Heart left ventricle (tissue), 13 donors: ENCODE data around the gene CBX4.

Experiments used
- CTCF ChIP-seq, 12 donors: fragments of 200-600 bp; sonication (generic) in 4 of 12; IDR thresholded peaks; one replicate each; pipeline versions ENCODE4 v1.5.0 to v1.8.0; 2018 to 2022; ENCODE audit warnings: antibody characterized with exemption in 12 of 12, mild to moderate bottlenecking in 5 of 12
- POLR2A ChIP-seq, 2 donors: fragments of 450-650 bp; IDR thresholded peaks; one replicate each; pipeline ENCODE4 v1.6.1; 2017; ENCODE audit warnings: antibody characterized with exemption in 2 of 2, mild to moderate bottlenecking in 2 of 2, moderate library complexity in 2 of 2
- donor health status: ischemic (EF 13 %, LVEDD 7.1; RV severe dilation, severe dysfunction).
- donor health status: DM: no; HTN: yes; CAD: no.
- donor health status: DM: no; HTN: no; CAD: no.
- donor health status: ischemic (EF 25% LVEDD 6.9; RV normal size, moderate dysfunction).
- donor health status: ischemic (EF 25% LVEDD 5.7; RV mildly dilated, moderate dysfunction).
- donor health status: ischemic (EF 35%, LVEDD 5.7; RV mildly dilated, moderate dysfunction).
- donor health status: nonischemic (EF 11% LVEDD 7.7; RV severe dilation, severe dysfunction).
- donor health status: DM: yes; HTN: yes; CAD: no.
- donor health status: PGD.
- donor health status: ischemic (EF 29% LVEDD 5.4; RV normal size, mild dysfunction).
- donor health status: nonischemic (EF 23%, LVEDD 6.1; RV moderate dilation, normal function).

DNA sequence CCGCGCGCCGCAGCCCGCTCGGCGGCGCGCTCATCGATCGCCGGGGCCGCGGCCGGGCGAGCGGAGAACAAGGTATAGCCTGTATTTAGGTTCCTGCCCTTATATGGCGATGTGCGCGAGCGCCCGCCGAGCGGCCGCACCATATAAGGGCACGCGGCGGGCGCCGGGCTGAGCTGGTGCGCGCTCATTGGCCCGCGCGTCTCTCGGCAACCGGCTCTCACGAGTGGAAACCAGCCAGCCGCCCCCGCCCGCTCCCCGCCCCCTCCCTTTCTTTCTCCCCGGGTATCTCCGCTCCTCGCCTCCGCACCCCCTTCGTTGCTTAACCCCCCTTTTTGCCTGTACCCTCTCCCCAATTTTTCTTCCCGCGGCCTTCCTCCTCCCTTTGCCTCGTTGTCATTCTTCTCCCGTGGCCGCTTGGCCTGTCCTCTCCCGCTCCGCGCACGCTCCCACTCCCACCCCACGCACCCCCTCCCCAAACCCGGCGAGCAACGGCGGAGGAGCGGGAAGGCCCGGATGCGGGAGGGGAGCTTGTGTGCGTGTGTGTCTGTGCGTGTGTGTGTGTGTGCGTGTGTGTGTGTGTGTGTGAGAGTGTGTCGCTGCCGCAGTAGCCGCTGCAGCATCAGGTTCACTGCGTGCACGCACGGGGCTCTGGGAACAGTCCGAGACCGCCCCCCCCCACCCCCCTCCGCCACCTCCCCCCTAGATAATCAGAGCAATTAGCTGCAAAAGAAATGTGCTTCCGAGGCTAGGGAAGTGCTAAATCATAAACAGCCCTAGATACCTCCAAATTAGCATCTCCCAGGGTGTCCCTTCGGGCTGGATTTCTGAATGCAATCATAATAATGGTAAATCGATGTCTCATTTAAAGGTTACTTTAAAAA, 28.9 kb downstream of the CBX4 start:
- TF ChIP-seq POLR2A (IDR thresholded peaks at IDR 0.05) (no peak), CTCF (IDR thresholded peaks at IDR 0.05) (no peak)
